Loucy (cell line): ENCODE measurements around the gene CACNB1.

Source experiments
- H2AFZ ChIP-seq: fragments of 200-600 bp; sonication (generic); 2 replicates; pipeline ENCODE4 v1.6.0; 2016; ENCODE audit warnings: antibody characterized with exemption, mild to moderate bottlenecking, low read length, moderate library complexity
- H3F3A ChIP-seq: fragments of 200-600 bp; 2 replicates; pipeline ENCODE4 v1.6.0; 2016; ENCODE audit warnings: antibody characterized with exemption, low read depth, mild to moderate bottlenecking
- H3K27me3 ChIP-seq: fragments of 200-600 bp; sonication (generic); 2 replicates; pipeline ENCODE4 v1.6.1; 2014; ENCODE audit warnings: low read length, mild to moderate bottlenecking; ENCODE audit not compliant: insufficient read depth, poor library complexity, severe bottlenecking
- H3K36me3 ChIP-seq: fragments of 200-600 bp; sonication (generic); 2 replicates; pipeline ENCODE4 v1.6.1; 2016; ENCODE audit warnings: low read length; ENCODE audit not compliant: insufficient read depth
- H3K4me1 ChIP-seq: fragments of 200-600 bp; sonication (generic); 2 replicates; pipeline ENCODE4 v1.5.1; 2014; ENCODE audit warnings: low read length, mild to moderate bottlenecking; ENCODE audit not compliant: insufficient read depth, poor library complexity, severe bottlenecking
- H3K4me2 ChIP-seq: fragments of 200-600 bp; sonication (generic); 2 replicates; pipeline ENCODE4 v1.6.0; 2014; ENCODE audit warnings: antibody characterized with exemption, low read length, low read depth, mild to moderate bottlenecking; ENCODE audit not compliant: poor library complexity, severe bottlenecking
- H3K4me3 ChIP-seq: fragments of 200-600 bp; sonication (generic); 2 replicates; pipeline ENCODE4 v1.5.1; 2014; ENCODE audit warnings: low read length, mild to moderate bottlenecking, mixed read lengths; ENCODE audit not compliant: poor library complexity, severe bottlenecking
- H3K79me2 ChIP-seq: fragments of 200-600 bp; sonication (generic); 2 replicates; pipeline ENCODE4 v1.6.1; 2014; ENCODE audit warnings: low read length; ENCODE audit not compliant: insufficient read depth
- H3K9ac ChIP-seq: fragments of 200-600 bp; sonication (generic); 2 replicates; pipeline ENCODE4 v1.6.0; 2014; ENCODE audit warnings: mild to moderate bottlenecking, low read depth, low read length, moderate library complexity; ENCODE audit not compliant: poor library complexity, severe bottlenecking
- H3K9me2 ChIP-seq: fragments of 200-600 bp; sonication (generic); replicated peaks from 2 replicates; pipeline ENCODE4 v1.6.1; 2016; ENCODE audit warnings: low read depth, low read length, mixed read lengths
- H3K9me3 ChIP-seq: fragments of 200-600 bp; sonication (generic); 2 replicates; pipeline ENCODE4 v1.6.1; 2014; ENCODE audit warnings: mild to moderate bottlenecking, antibody characterized with exemption, low read length, low read depth; ENCODE audit not compliant: insufficient read depth
- H4K20me1 ChIP-seq: fragments of 200-600 bp; sonication (generic); 2 replicates; pipeline ENCODE4 v1.6.0; 2014; ENCODE audit warnings: antibody characterized with exemption, low read length, mild to moderate bottlenecking; ENCODE audit not compliant: insufficient read depth, poor library complexity, severe bottlenecking
- EZH2phosphoT487 ChIP-seq: fragments of 200-600 bp; IDR thresholded peaks from 2 replicates; pipeline ENCODE4 v1.6.1; 2018; ENCODE audit warnings: antibody characterized with exemption, mild to moderate bottlenecking, moderate library complexity, borderline replicate concordance
- TF ChIP-seq, protein P1 (sequence below): fragments of 200-600 bp; sonication (generic); conservative IDR thresholded peaks from 2 replicates; pipeline ENCODE4 v1.5.1; 2014; ENCODE audit warnings: mild to moderate bottlenecking, antibody characterized with exemption, low read length

Gene CACNB1

DNA sequence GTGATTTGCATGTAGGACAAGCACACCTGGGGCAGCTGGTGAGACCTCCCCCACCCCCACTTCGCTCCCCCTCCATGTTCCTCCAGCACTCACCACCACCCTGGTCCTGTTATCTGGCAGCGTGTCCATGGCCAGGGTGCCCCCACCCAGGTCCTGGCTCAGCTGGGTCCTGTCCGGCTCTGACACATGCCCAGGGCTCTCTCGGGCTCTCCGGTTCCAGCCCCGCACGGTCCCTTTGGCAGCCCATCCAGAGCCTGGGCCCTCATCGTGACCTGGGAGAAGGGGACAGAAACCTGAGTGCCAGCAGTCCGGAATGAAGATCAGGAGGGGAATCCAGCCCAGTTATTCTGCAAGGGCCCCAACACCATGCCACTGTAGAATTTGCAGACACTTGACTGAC is 57.9 kb downstream of the CACNB1 start:
- H3K79me2 ChIP-seq: no peaks in the 10 kb centered on the region
- no peaks in the 10 kb centered on the region for H3K9me3 ChIP-seq
- H2AFZ ChIP-seq: no peak overlapping the region
- H3K4me1 ChIP-seq: no peaks in the 10 kb centered on the region
- H4K20me1 ChIP-seq: no peaks in the 10 kb centered on the region
- no peaks in the 10 kb centered on the region for H3K27me3 ChIP-seq
- H3K9me2 ChIP-seq: no peaks in the 10 kb centered on the region
- TF ChIP-seq, protein P1, sequence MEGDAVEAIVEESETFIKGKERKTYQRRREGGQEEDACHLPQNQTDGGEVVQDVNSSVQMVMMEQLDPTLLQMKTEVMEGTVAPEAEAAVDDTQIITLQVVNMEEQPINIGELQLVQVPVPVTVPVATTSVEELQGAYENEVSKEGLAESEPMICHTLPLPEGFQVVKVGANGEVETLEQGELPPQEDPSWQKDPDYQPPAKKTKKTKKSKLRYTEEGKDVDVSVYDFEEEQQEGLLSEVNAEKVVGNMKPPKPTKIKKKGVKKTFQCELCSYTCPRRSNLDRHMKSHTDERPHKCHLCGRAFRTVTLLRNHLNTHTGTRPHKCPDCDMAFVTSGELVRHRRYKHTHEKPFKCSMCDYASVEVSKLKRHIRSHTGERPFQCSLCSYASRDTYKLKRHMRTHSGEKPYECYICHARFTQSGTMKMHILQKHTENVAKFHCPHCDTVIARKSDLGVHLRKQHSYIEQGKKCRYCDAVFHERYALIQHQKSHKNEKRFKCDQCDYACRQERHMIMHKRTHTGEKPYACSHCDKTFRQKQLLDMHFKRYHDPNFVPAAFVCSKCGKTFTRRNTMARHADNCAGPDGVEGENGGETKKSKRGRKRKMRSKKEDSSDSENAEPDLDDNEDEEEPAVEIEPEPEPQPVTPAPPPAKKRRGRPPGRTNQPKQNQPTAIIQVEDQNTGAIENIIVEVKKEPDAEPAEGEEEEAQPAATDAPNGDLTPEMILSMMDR: no peak
- no peak for TF ChIP-seq EZH2phosphoT487
- no peak overlapping the region for H3K9ac ChIP-seq
- no peak overlapping the region for H3K4me3 ChIP-seq
- H3F3A ChIP-seq: no peaks in the 10 kb centered on the region
- no peak overlapping the region for H3K4me2 ChIP-seq
- no peaks in the 10 kb centered on the region for H3K36me3 ChIP-seq

- no peak overlapping the region; the same call in 1 of the 2 replicates for H2AFZ ChIP-seq
- no peak overlapping the region for H3K4me3 ChIP-seq
- no peak for TF ChIP-seq EZH2phosphoT487
- TF ChIP-seq, protein P1: no peak
Measured at GRCh38 chr17:39139161-39139511, 58.3 kb downstream of the CACNB1 start.

GRCh38 chr17:39138431-39139160 is 58.9 kb downstream of the CACNB1 start:
- TF ChIP-seq, protein P1: no peak
- no peak for TF ChIP-seq EZH2phosphoT487
- no peaks in the 10 kb centered on the region for H3F3A ChIP-seq
- H3K4me2 ChIP-seq: no peak overlapping the region
- no peaks in the 10 kb centered on the region for H3K36me3 ChIP-seq
- no peaks in the 10 kb centered on the region for H4K20me1 ChIP-seq
- no peaks in the 10 kb centered on the region for H3K27me3 ChIP-seq
- no peak overlapping the region for H3K4me3 ChIP-seq
- H3K9me3 ChIP-seq: no peaks in the 10 kb centered on the region
- no peaks in the 10 kb centered on the region for H3K79me2 ChIP-seq
- no peaks in the 10 kb centered on the region for H3K4me1 ChIP-seq
- H3K9me2 ChIP-seq: no peaks in the 10 kb centered on the region
- no peak overlapping the region for H3K9ac ChIP-seq
- no peak overlapping the region; the same call in 1 of the 2 replicates for H2AFZ ChIP-seq

More at GRCh38 chr17:39139161-39139511, 58.3 kb downstream of the CACNB1 start:
- Histone ChIP-seq H3K4me2 (no peak overlapping the region), H3K9ac (no peak overlapping the region), H3K9me3 (no peaks in the 10 kb centered on the region), H3K27me3 (no peaks in the 10 kb centered on the region), H3K79me2 (no peaks in the 10 kb centered on the region), H3K9me2 (no peaks in the 10 kb centered on the region), H4K20me1 (no peaks in the 10 kb centered on the region), H3K4me1 (no peaks in the 10 kb centered on the region), H3F3A (no peaks in the 10 kb centered on the region), H3K36me3 (no peaks in the 10 kb centered on the region)
